ENCODE measurements around the gene IQGAP2.
"Not testable (repeated sequence)": the region's sequence is repeated elsewhere in the genome, so short reads cannot be mapped to it uniquely, and the experiment has no call there.

The IQGAP2 gene

GRCh38 chr5:76582230-76583162 is 179.4 kb downstream of the IQGAP2 start:
- no peak for DNase-seq

GRCh38 chr5:76583163-76584047 is 180.3 kb downstream of the IQGAP2 start:
- DNase-seq = no peak

GRCh38 chr5:76585783-76586217 is 182.7 kb downstream of the IQGAP2 start:
- no peak for DNase-seq

GRCh38 chr5:76586531-76586930 is 183.4 kb downstream of the IQGAP2 start:
- no peak for DNase-seq

GRCh38 chr5:76590027-76590426 is 186.9 kb downstream of the IQGAP2 start:
- DNase-seq = no peak

GRCh38 chr5:76591366-76591765 is 188.3 kb downstream of the IQGAP2 start:
- DNase-seq = no peak

GRCh38 chr5:76592692-76593091 is 189.6 kb downstream of the IQGAP2 start:
- no peak for DNase-seq

GRCh38 chr5:76594107-76594506 is 191.0 kb downstream of the IQGAP2 start:
- DNase-seq = no peak

GRCh38 chr5:76595755-76596481 is 192.8 kb downstream of the IQGAP2 start:
- DNase-seq = no peak

- no peak for DNase-seq
Measured at GRCh38 chr5:76598531-76598930, 195.4 kb downstream of the IQGAP2 start.

- no peak for DNase-seq
Measured at GRCh38 chr5:76600716-76601115, 197.6 kb downstream of the IQGAP2 start.

GRCh38 chr5:76601470-76601869 is 198.4 kb downstream of the IQGAP2 start:
- DNase-seq = peak; percentile 4

GRCh38 chr5:76602094-76602726 is 199.1 kb downstream of the IQGAP2 start:
- no peak for DNase-seq

- DNase-seq = not testable (repeated sequence)
Measured at GRCh38 chr5:76603991-76604390, 200.9 kb downstream of the IQGAP2 start.

GRCh38 chr5:76604838-76605237 is 201.8 kb downstream of the IQGAP2 start:
- no peak for DNase-seq

- DNase-seq = no peak
Measured at GRCh38 chr5:76606701-76607100, 203.6 kb downstream of the IQGAP2 start.

GRCh38 chr5:76607353-76607871 is 204.3 kb downstream of the IQGAP2 start:
- no peak for DNase-seq

GRCh38 chr5:76608833-76609232 is 205.7 kb downstream of the IQGAP2 start:
- no peak for DNase-seq

- DNase-seq = no peak
Measured at GRCh38 chr5:76610196-76610595, 207.1 kb downstream of the IQGAP2 start.

- no peak for DNase-seq
Measured at GRCh38 chr5:76612942-76613341, 209.9 kb downstream of the IQGAP2 start.

GRCh38 chr5:76615759-76616158 is 212.7 kb downstream of the IQGAP2 start:
- DNase-seq = no peak

- DNase-seq = no peak
Measured at GRCh38 chr5:76616206-76616605, 213.1 kb downstream of the IQGAP2 start.
